A549 treated with RU486 at 1 μM for 4 hours (cell line): ENCODE measurements around the gene TUBA8. TPM values are rescaled to one million over a fixed set of nuclear protein-coding genes. Genes with fewer than 3 reads are reported as not detected.

Source experiments
- total RNA-seq: library from RNA; stranded (reverse); fragments of 200-300 nt; extraction: Qiagen RNA extraction; gene quantifications from 5 replicates; pipeline ENCODE4 v1.2.3, GENCODE V29; 2022; ENCODE audit warnings: low read depth

The TUBA8 gene
- 0.39 to 1.1 TPM (median 0.48 TPM) in 5 replicates for total RNA-seq

GRCh38 chr22:18110194-18110953, at the start of gene TUBA8:
TUBA8 (plus strand) TSS chr22:18110809; CDS start chr22:18110866, 57 bp downstream.

DNA sequence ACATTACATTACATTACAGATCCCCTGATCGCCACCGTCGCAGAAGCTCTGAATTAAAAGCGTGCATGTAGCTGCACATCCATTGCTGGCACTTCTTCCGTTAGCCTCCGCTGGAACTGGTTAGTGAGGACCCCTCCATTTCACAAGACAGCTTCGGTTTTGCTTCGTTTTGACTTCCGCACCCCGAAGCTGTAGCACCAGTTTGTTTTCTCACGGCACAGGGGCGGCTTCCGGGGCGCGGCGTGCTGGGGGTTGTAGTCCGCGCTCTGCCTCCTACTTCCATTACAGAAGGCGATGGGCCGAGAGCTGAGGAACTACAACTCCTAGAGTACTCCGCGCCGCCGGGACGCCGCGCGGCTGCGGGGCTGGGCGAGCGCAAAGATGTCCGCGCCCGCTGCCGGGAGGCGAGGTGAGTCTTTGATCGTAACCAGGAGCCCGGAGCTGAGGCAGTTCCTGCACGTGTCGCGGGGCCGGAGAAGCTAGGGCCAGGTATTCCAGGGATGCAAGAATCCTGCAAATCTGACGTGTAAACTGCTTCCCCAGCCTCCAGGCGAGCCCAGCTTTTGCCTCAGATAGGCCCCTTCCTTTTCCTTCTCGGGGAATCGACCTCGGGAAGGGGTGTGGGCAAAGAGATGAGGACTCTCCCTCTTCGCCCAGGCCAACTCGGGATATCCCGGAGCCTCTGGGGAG, 32.8 kb upstream of the TUBA8 start, which contains the start of gene PEX26:
Gene PEX26, plus strand, starts transcription at position 352 of the 690 bp plus-strand sequence. CDS start 387 bp downstream, outside the sequence.

Other genes starting within 250 kb of the TUBA8 start
- 23.3 to 39.5 TPM (median 34.4 TPM) in 5 replicates for gene MICAL3, start 86.2 kb upstream of the TUBA8 start, total RNA-seq
- 8.1 to 11.0 TPM (median 9.4 TPM) in 5 replicates for gene PEX26, start 32.8 kb upstream of the TUBA8 start, total RNA-seq
- gene USP18, start 39.4 kb downstream of the TUBA8 start, total RNA-seq = 4.8 to 5.5 TPM (median 5.3 TPM) in 5 replicates